Epithelial cell of esophagus (primary cell): ENCODE measurements around the gene DUSP2.

Experiments
- DNase-seq: peaks from one replicate; pipeline ENCODE4 v3.0.0; 2010; ENCODE audit warnings: low read depth
- H3K4me3 ChIP-seq: 2 replicates; pipeline ENCODE4 v1.5.1; 2011; ENCODE audit warnings: mild to moderate bottlenecking, low read length, control low read depth
- CTCF ChIP-seq: IDR thresholded peaks from 2 replicates; pipeline ENCODE4 v1.5.1; 2011; ENCODE audit warnings: low read depth, mild to moderate bottlenecking, low read length, control low read depth, inconsistent platforms; ENCODE audit not compliant: insufficient read depth; ENCODE audit errors: missing control alignments

Gene DUSP2

GRCh38 chr2:96111823-96112500 lies 33.3 kb downstream of the DUSP2 start:
- H3K4me3 ChIP-seq = no peak overlapping the region
- no peak for DNase-seq
- no peak for TF ChIP-seq CTCF

- no peak for TF ChIP-seq CTCF
- no peak for DNase-seq
- H3K4me3 ChIP-seq = no peak overlapping the region
Observed at GRCh38 chr2:96111257-96111640, 34.0 kb downstream of the DUSP2 start.

GRCh38 chr2:96110621-96111256 lies 34.5 kb downstream of the DUSP2 start:
- H3K4me3 ChIP-seq = no peak overlapping the region
- no peak for TF ChIP-seq CTCF
- DNase-seq = no peak

- TF ChIP-seq CTCF = no peak
- no peak for DNase-seq
- no peak overlapping the region for H3K4me3 ChIP-seq
Observed at GRCh38 chr2:96109931-96110511, 35.2 kb downstream of the DUSP2 start.

GRCh38 chr2:96109361-96109680 lies 35.9 kb downstream of the DUSP2 start:
- TF ChIP-seq CTCF = no peak
- DNase-seq = no peak
- no peak overlapping the region for H3K4me3 ChIP-seq

GRCh38 chr2:96108541-96109360 lies 36.5 kb downstream of the DUSP2 start:
- TF ChIP-seq CTCF = no peak
- no peak overlapping the region for H3K4me3 ChIP-seq
- no peak for DNase-seq

- DNase-seq = no peak
- TF ChIP-seq CTCF = no peak
- no peak overlapping the region for H3K4me3 ChIP-seq
Observed at GRCh38 chr2:96108151-96108540, 37.1 kb downstream of the DUSP2 start.
